ENCODE data around the gene TRIM56. TPM values are rescaled to one million over a fixed set of nuclear protein-coding genes. Genes with fewer than 3 reads are reported as not detected.

The TRIM56 gene
- total RNA-seq, 4 donors from 2014 or later = 11.9 to 47.1 (median 15.3) TPM

- no peak for TF ChIP-seq CTCF (IDR thresholded peaks at IDR 0.05; ENCODE audit: low read depth)
These were observed 12.3 kb downstream of the TRIM56 start for GRCh38 chr7:101097561-101097960.

GRCh38 chr7:101099969-101100781 lies 14.9 kb downstream of the TRIM56 start:
- no peak for TF ChIP-seq CTCF (IDR thresholded peaks at IDR 0.05; ENCODE audit: low read depth)

GRCh38 chr7:101100858-101101847 lies 15.9 kb downstream of the TRIM56 start:
- TF ChIP-seq CTCF (IDR thresholded peaks at IDR 0.05; ENCODE audit: low read depth) = no peak

GRCh38 chr7:101102026-101102425 lies 16.7 kb downstream of the TRIM56 start:
- no peak for TF ChIP-seq CTCF (IDR thresholded peaks at IDR 0.05; ENCODE audit: low read depth)

DNA sequence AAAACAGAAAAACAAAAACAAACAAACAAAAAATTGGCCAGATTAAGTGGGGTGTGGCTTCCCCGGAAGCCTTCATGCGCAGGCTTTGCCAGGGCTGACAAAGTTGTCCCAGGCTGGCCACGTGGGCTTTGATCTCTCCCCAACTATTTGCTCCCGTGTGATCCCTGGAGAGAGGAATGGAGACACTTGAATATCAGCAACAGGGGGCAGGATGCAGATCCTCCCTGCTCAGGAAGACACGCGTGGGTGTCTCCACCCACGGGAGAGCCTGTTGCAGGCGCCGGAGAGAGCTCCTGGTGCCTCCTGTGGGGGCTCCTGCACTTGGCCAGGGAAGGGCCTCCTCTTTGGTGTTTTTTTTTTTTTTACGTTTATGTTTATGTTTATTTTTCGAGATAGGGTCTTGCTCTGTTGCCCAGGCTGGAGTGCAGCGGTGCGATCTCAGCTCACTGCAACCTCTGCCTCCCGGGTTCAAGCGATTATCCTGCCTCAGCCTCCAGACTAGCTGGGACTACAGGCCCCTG lies 19.0 kb downstream of the TRIM56 start:
- TF ChIP-seq CTCF (IDR thresholded peaks at IDR 0.05; ENCODE audit: low read depth) = no peak

GRCh38 chr7:101104799-101105198 lies 19.5 kb downstream of the TRIM56 start:
- no peak for TF ChIP-seq CTCF (IDR thresholded peaks at IDR 0.05; ENCODE audit: low read depth)

DNA sequence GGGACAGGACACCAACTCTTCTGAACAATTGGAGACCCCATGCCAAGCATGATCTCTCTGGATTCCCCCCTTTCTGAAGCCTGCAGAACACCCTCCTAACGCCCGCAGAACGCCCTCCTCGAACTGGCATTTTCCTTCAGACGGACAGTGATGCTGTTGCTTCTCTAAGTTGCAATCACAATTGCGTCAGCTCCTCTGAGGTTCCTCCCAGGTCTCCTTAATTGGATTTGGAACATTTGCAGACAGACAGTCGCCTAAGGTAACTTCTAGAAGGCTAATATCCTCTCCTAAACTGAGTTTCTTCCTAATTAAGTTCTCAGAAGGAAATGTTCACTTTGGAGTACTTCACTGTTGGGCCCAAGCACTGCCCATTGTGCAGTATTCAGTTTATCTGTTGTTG lies 21.1 kb downstream of the TRIM56 start:
- no peak for TF ChIP-seq CTCF (IDR thresholded peaks at IDR 0.05; ENCODE audit: low read depth)
